Measurements from ENCODE around the gene ZNF324B. TPM values are rescaled to one million over a fixed set of nuclear protein-coding genes. Genes with fewer than 3 reads are reported as not detected.
A peak's percentile ranks its signal among the peaks of the same experiment; 100 is the strongest.

Gene ZNF324B
- total RNA-seq, 1 donor from 2014 or later, result 11.3 TPM

- intact Hi-C loops (cut with micrococcal nuclease), result loop anchor here (1.0 kb wide), 4 partner anchors 16 to 90 kb away; partner anchors contain the start of genes ZBTB45, ZNF446 and ZNF584
- peak overlapping the region; percentile 97 for H3K27ac Mint-ChIP-seq
Measured at GRCh38 chr19:58498316-58499020, 47.0 kb downstream of the ZNF324B start.

GRCh38 chr19:58499021-58499927 is 47.9 kb downstream of the ZNF324B start:
- intact Hi-C loops (cut with micrococcal nuclease), result loop anchor here (1.0 kb wide), 4 partner anchors 15 to 91 kb away; partner anchors contain the start of genes ZBTB45, ZNF446 and ZNF584
- DNase-seq (ENCODE audit: low spot score), result peak; percentile 96
- Mint-ChIP-seq H3K4me3 (ENCODE audit: low read depth) (peak overlapping the region; percentile 99), H3K36me3 (ENCODE audit: low read depth) (peaks cover 5% of the 10 kb centered on the region), H3K27me3 (ENCODE audit: low read depth) (no peaks in the 10 kb centered on the region), H3K4me1 (ENCODE audit: low read depth) (peaks cover 21% of the 10 kb centered on the region), H3K9me3 (peaks cover 12% of the 10 kb centered on the region), H3K27ac (peak overlapping the region; percentile 97)

More at GRCh38 chr19:58498316-58499020, 47.0 kb downstream of the ZNF324B start:
- Mint-ChIP-seq H3K36me3 (ENCODE audit: low read depth) (peaks cover 5% of the 10 kb centered on the region), H3K27me3 (ENCODE audit: low read depth) (no peaks in the 10 kb centered on the region), H3K9me3 (peaks cover 12% of the 10 kb centered on the region), H3K4me3 (ENCODE audit: low read depth) (peak overlapping the region; percentile 99), H3K4me1 (ENCODE audit: low read depth) (peaks cover 21% of the 10 kb centered on the region)
- no peak for DNase-seq (ENCODE audit: low spot score)

- peaks cover 12% of the 10 kb centered on the region for H3K9me3 Mint-ChIP-seq
- H3K27me3 Mint-ChIP-seq (ENCODE audit: low read depth), result no peaks in the 10 kb centered on the region
- H3K4me3 Mint-ChIP-seq (ENCODE audit: low read depth), result peak overlapping the region; percentile 99
- DNase-seq (ENCODE audit: low spot score), result no peak
- intact Hi-C loops (cut with micrococcal nuclease), result no loop called here
- peaks cover 5% of the 10 kb centered on the region for H3K36me3 Mint-ChIP-seq (ENCODE audit: low read depth)
- no peak overlapping the region for H3K27ac Mint-ChIP-seq
- H3K4me1 Mint-ChIP-seq (ENCODE audit: low read depth), result peaks cover 19% of the 10 kb centered on the region
Measured at GRCh38 chr19:58500242-58500641, 48.8 kb downstream of the ZNF324B start.

Other genes starting within 250 kb of the ZNF324B start
- 42.0 and 49.1 TPM in 2 replicates for gene ZNF544, start 222.7 kb upstream of the ZNF324B start, total RNA-seq
- gene ZNF8, start 172.7 kb upstream of the ZNF324B start, total RNA-seq, result 4.7 and 5.3 TPM in 2 replicates
- 64.2 and 65.0 TPM in 2 replicates for gene ERVK3-1, start 146.2 kb upstream of the ZNF324B start, total RNA-seq
- gene ZSCAN22, start 124.6 kb upstream of the ZNF324B start, total RNA-seq, result 4.6 and 4.9 TPM in 2 replicates
- gene A1BG, start 98.1 kb upstream of the ZNF324B start, total RNA-seq, result 11.8 and 13.3 TPM in 2 replicates
- 0.76 and 2.2 TPM in 2 replicates for gene ZNF497, start 88.9 kb upstream of the ZNF324B start, total RNA-seq
- gene ZNF837, start 70.6 kb upstream of the ZNF324B start, total RNA-seq, result 1.1 and 1.5 TPM in 2 replicates
- 1,217 and 1,244 TPM in 2 replicates for gene RPS5, start 64.4 kb upstream of the ZNF324B start, total RNA-seq
- gene RNF225, start 56.0 kb upstream of the ZNF324B start, total RNA-seq, result 0.57 and 0.91 TPM in 2 replicates
- 11.2 and 12.2 TPM in 2 replicates for gene ZNF584, start 43.0 kb upstream of the ZNF324B start, total RNA-seq
- gene ZNF132, start 11.5 kb upstream of the ZNF324B start, total RNA-seq, result 3.2 and 3.4 TPM in 2 replicates
- 11.6 and 12.3 TPM in 2 replicates for gene ZNF324, start 15.5 kb downstream of the ZNF324B start, total RNA-seq
- 6.6 and 6.9 TPM in 2 replicates for gene ZNF446, start 24.7 kb downstream of the ZNF324B start, total RNA-seq
- gene SLC27A5, start 60.4 kb downstream of the ZNF324B start, total RNA-seq, result 23.0 and 23.5 TPM in 2 replicates
- gene ZBTB45, start 68.2 kb downstream of the ZNF324B start, total RNA-seq, result 16.6 and 17.7 TPM in 2 replicates
- 658 and 662 TPM in 2 replicates for gene TRIM28, start 92.4 kb downstream of the ZNF324B start, total RNA-seq
- gene CHMP2A, start 103.5 kb downstream of the ZNF324B start, total RNA-seq, result 102 and 105 TPM in 2 replicates
- 133 and 142 TPM in 2 replicates for gene UBE2M, start 107.0 kb downstream of the ZNF324B start, total RNA-seq
- 18.8 and 19.0 TPM in 2 replicates for gene MZF1, start 121.7 kb downstream of the ZNF324B start, total RNA-seq

All from activated T-helper 2 cell treated with anti-CD3 and anti-CD28 coated beads, Interferon-gamma antibody, Interleukin-2, Interleukin-4, amounts not matched to agents 10 μg/mL and 5 μg/mL and 100 μg/mL, durations not matched to agents 14 hours and 24 hours and 36 hours (primary cell).